Upper lobe of left lung (tissue), 4 donors: ENCODE data around the gene MIEF1.

ENCODE experiments used
- POLR2A ChIP-seq, 4 donors: fragments of 450-650 bp; IDR thresholded peaks; one replicate each; pipeline ENCODE4 v1.5.1; 2016 to 2017; ENCODE audit warnings: antibody characterized with exemption in 4 of 4, mild to moderate bottlenecking in 2 of 4
- POLR2AphosphoS5 ChIP-seq, 2 donors: sonication (generic); formaldehyde crosslinking; IDR thresholded peaks; one replicate each; pipeline ENCODE4 v1.5.1; 2017; ENCODE audit warnings: antibody characterized with exemption in 2 of 2
- TF ChIP-seq, protein P1 (sequence below), 6 experiments: fragments of 450-650 bp in 4 of 6; fragments of 200-600 bp in 2 of 6; sonication (generic) in 2 of 6; IDR thresholded peaks; one replicate each; pipeline ENCODE4 v1.5.1; 2016 to 2019; ENCODE audit warnings: antibody characterized with exemption in 6 of 6

DNA sequence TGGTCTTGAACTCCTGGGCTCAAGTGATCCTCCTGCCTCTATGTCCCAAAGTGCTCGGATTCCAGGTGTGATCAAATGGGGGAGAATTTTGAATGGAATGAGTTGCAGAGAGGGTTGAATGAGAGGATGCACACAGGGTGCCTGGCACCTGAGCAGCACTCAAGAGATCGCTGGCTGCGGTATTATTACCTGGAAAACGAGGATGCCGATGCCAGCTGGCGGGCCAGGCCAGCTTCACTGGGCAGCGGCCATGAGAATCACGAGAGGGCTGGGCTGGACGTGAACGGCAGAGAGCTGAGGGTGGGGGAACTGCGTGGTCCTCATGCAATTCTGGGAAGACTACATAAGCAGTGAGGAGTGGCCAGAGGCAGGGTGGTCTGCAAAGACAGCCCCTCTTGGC, 42.4 kb upstream of the MIEF1 start:
- TF ChIP-seq, protein P1, sequence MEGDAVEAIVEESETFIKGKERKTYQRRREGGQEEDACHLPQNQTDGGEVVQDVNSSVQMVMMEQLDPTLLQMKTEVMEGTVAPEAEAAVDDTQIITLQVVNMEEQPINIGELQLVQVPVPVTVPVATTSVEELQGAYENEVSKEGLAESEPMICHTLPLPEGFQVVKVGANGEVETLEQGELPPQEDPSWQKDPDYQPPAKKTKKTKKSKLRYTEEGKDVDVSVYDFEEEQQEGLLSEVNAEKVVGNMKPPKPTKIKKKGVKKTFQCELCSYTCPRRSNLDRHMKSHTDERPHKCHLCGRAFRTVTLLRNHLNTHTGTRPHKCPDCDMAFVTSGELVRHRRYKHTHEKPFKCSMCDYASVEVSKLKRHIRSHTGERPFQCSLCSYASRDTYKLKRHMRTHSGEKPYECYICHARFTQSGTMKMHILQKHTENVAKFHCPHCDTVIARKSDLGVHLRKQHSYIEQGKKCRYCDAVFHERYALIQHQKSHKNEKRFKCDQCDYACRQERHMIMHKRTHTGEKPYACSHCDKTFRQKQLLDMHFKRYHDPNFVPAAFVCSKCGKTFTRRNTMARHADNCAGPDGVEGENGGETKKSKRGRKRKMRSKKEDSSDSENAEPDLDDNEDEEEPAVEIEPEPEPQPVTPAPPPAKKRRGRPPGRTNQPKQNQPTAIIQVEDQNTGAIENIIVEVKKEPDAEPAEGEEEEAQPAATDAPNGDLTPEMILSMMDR (IDR thresholded peaks at IDR 0.05), result no peak
- TF ChIP-seq POLR2A (IDR thresholded peaks at IDR 0.05) (no peak), POLR2AphosphoS5 (IDR thresholded peaks at IDR 0.05) (no peak)
